Fibroblast of upper back skin (primary cell): ENCODE data around the gene ATP5ME.

Source experiments
- DNase-seq: peaks from one replicate; pipeline ENCODE4 v3.0.0-alpha.2; 2013

The ATP5ME gene

GRCh38 chr4:632196-632790 is 41.8 kb downstream of the ATP5ME start:
- no peak for DNase-seq

GRCh38 chr4:630656-631055 is 43.4 kb downstream of the ATP5ME start:
- no peak for DNase-seq

- DNase-seq: no peak
Observed at GRCh38 chr4:629915-630641, 44.0 kb downstream of the ATP5ME start.

- no peak for DNase-seq
Observed at GRCh38 chr4:629636-629914, 44.5 kb downstream of the ATP5ME start.

GRCh38 chr4:628821-629635 is 45.0 kb downstream of the ATP5ME start:
- no peak for DNase-seq

- no peak for DNase-seq
Observed at GRCh38 chr4:628311-628741, 45.8 kb downstream of the ATP5ME start.

- DNase-seq: no peak
Observed at GRCh38 chr4:627347-628125, 46.5 kb downstream of the ATP5ME start.

GRCh38 chr4:626201-627091 is 47.6 kb downstream of the ATP5ME start:
- no peak for DNase-seq

GRCh38 chr4:625631-626161 is 48.4 kb downstream of the ATP5ME start:
- DNase-seq: no peak

- no peak for DNase-seq
Observed at GRCh38 chr4:624705-625590, 49.1 kb downstream of the ATP5ME start, which contains the start of gene PDE6B. PDE6B (plus strand) TSS chr4:625573; CDS start chr4:625627, 54 bp downstream.

GRCh38 chr4:623914-624566 is 50.0 kb downstream of the ATP5ME start:
- no peak for DNase-seq

GRCh38 chr4:622996-623913 is 50.8 kb downstream of the ATP5ME start:
- DNase-seq: no peak
